ENCODE data around the gene WDR4.
"Not testable (repeated sequence)": the region's sequence is repeated elsewhere in the genome, so short reads cannot be mapped to it uniquely, and the experiment has no call there.

GRCh38 chr21:42875811-42876210, 3.5 kb downstream of the WDR4 start:
- not testable (repeated sequence) for TF ChIP-seq CTCF (conservative IDR thresholded peaks at IDR 0.05; ENCODE audit: low read depth, low read length); EZH2 (IDR thresholded peaks at IDR 0.05; ENCODE audit: borderline replicate concordance, low read depth, low read length, poor library complexity, severe bottlenecking)
